ENCODE measurements around the gene ZNF680. TPM values are rescaled to one million over a fixed set of nuclear protein-coding genes. Genes with fewer than 3 reads are reported as not detected.
A peak's percentile ranks its signal among the peaks of the same experiment; 100 is the strongest.

Gene ZNF680
- total RNA-seq, 1 donor from 2014 or later, result 7.1 TPM

DNA sequence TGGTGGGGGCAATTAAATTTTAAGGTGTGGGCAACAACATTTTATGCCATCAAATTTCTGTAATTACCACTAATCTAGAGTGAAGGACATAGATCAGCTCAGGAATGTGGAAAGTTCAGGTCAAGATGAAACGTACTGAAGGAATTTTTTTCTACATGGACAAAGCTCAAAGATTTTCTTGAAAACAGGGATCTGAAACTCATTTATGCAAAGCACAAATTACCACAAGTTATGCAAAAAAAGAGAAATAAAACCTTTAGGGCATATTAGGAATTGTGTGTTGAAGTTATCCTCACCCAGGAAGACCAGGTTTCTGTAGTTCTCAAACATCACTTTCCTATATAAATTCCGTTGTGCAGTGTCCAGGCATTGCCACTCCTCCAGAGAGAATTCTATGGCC is 18.9 kb downstream of the ZNF680 start:
- H3K27me3 Mint-ChIP-seq (ENCODE audit: low read depth, unreplicated experiment), result no peaks in the 10 kb centered on the region
- Histone ChIP-seq H4K20me1 (ENCODE audit: insufficient read depth, low read length) (no peaks in the 10 kb centered on the region), H3K79me2 (ENCODE audit: insufficient read depth, low read length) (peaks cover 55% of the 10 kb centered on the region), H3K4me1 (ENCODE audit: insufficient read depth, low read length) (peaks cover 10% of the 10 kb centered on the region), H3K4me2 (ENCODE audit: low read length) (no peak overlapping the region), H3K27me3 (ENCODE audit: insufficient read depth, low read length) (no peaks in the 10 kb centered on the region), H3K4me3 (ENCODE audit: insufficient read depth, low read depth, low read length) (no peak overlapping the region), H3K27ac (ENCODE audit: low read depth, low read length) (no peak overlapping the region), H3K36me3 (ENCODE audit: insufficient read depth, low read length) (peaks cover 3% of the 10 kb centered on the region), H3K9ac (ENCODE audit: low read length) (no peak overlapping the region), H3K9me3 (ENCODE audit: insufficient read depth, low read depth, low read length) (no peaks in the 10 kb centered on the region), H2AFZ (ENCODE audit: low read depth, low read length) (no peak overlapping the region)
- no peak for DNase-seq (ENCODE audit: low read depth)
- no peak overlapping the region for H3K27ac Mint-ChIP-seq (ENCODE audit: unreplicated experiment)
- H3K36me3 Mint-ChIP-seq (ENCODE audit: low read depth, unreplicated experiment), result peaks cover 6% of the 10 kb centered on the region
- TF ChIP-seq, protein P1, sequence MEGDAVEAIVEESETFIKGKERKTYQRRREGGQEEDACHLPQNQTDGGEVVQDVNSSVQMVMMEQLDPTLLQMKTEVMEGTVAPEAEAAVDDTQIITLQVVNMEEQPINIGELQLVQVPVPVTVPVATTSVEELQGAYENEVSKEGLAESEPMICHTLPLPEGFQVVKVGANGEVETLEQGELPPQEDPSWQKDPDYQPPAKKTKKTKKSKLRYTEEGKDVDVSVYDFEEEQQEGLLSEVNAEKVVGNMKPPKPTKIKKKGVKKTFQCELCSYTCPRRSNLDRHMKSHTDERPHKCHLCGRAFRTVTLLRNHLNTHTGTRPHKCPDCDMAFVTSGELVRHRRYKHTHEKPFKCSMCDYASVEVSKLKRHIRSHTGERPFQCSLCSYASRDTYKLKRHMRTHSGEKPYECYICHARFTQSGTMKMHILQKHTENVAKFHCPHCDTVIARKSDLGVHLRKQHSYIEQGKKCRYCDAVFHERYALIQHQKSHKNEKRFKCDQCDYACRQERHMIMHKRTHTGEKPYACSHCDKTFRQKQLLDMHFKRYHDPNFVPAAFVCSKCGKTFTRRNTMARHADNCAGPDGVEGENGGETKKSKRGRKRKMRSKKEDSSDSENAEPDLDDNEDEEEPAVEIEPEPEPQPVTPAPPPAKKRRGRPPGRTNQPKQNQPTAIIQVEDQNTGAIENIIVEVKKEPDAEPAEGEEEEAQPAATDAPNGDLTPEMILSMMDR (IDR thresholded peaks at IDR 0.05; ENCODE audit: insufficient read depth, low read depth, low read length), result no peak
- no peak for TF ChIP-seq EZH2 (IDR thresholded peaks at IDR 0.05; ENCODE audit: insufficient read depth, low read length)
- no peaks in the 10 kb centered on the region for H3K9me3 Mint-ChIP-seq (ENCODE audit: unreplicated experiment)
- no peak for FAIRE-seq
- no peak overlapping the region for H3K4me3 Mint-ChIP-seq (ENCODE audit: unreplicated experiment)
- H3K4me1 Mint-ChIP-seq (ENCODE audit: low read depth, unreplicated experiment), result peaks cover 18% of the 10 kb centered on the region

DNA sequence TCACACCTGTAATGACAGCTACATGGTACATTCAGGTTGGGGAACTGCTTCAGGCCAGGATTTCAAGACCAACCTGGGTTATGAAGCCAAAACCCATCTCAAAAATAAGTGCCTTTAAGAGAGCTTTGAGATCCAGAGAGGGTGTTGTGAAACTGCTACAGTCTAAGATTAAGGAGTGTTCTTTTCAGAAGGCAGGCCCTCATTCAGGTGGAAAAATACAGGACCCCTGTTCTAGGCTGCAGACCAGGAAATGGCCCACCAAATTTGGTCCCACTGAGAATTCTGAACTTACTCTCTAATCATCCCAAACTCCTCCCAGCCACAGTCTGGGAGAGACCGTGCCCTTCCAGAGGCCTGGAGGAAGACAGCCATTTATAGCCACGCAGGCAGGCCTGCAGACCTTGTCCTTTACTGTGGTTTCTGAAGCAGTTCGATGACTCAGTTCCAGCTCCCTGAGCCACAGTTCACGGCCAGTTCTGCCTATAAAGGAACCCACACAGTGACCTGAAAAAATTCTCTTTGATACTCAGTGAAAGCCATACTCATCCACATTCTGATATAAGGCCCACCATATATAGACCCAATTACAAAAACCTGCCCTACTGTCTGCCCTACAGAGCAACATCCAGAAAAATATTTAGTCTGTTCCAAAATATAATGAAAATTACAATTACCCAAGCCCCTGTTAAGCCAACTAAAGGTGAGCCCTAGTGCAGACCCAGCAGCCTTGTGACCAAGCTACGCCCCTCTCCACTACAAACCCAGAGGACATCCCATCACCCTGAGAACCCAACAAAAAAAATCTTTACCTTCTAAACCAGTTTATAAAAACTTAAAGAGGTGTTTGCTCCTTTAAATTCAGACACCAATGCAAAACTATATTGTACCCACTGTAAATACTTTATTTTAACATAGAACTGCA is 21.2 kb downstream of the ZNF680 start:
- Histone ChIP-seq H3K79me2 (ENCODE audit: insufficient read depth, low read length) (peaks cover 51% of the 10 kb centered on the region), H3K9ac (ENCODE audit: low read length) (peak overlapping the region; percentile 63), H3K36me3 (ENCODE audit: insufficient read depth, low read length) (peaks cover 3% of the 10 kb centered on the region), H3K27ac (ENCODE audit: low read depth, low read length) (peak overlapping the region; percentile 68), H3K4me3 (ENCODE audit: insufficient read depth, low read depth, low read length) (peak overlapping the region; percentile 9), H2AFZ (ENCODE audit: low read depth, low read length) (peak overlapping the region; percentile 63), H3K4me1 (ENCODE audit: insufficient read depth, low read length) (peaks cover 10% of the 10 kb centered on the region), H3K27me3 (ENCODE audit: insufficient read depth, low read length) (no peaks in the 10 kb centered on the region), H3K4me2 (ENCODE audit: low read length) (peak overlapping the region; percentile 64), H4K20me1 (ENCODE audit: insufficient read depth, low read length) (no peaks in the 10 kb centered on the region), H3K9me3 (ENCODE audit: insufficient read depth, low read depth, low read length) (no peaks in the 10 kb centered on the region)
- Mint-ChIP-seq H3K4me3 (ENCODE audit: unreplicated experiment) (no peak overlapping the region), H3K36me3 (ENCODE audit: low read depth, unreplicated experiment) (peaks cover 8% of the 10 kb centered on the region), H3K9me3 (ENCODE audit: unreplicated experiment) (peaks cover 3% of the 10 kb centered on the region), H3K27ac (ENCODE audit: unreplicated experiment) (peak overlapping the region; percentile 96), H3K4me1 (ENCODE audit: low read depth, unreplicated experiment) (peaks cover 18% of the 10 kb centered on the region), H3K27me3 (ENCODE audit: low read depth, unreplicated experiment) (no peaks in the 10 kb centered on the region)
- TF ChIP-seq, protein P1 (IDR thresholded peaks at IDR 0.05; ENCODE audit: insufficient read depth, low read depth, low read length), result no peak
- TF ChIP-seq EZH2 (IDR thresholded peaks at IDR 0.05; ENCODE audit: insufficient read depth, low read length), result no peak
- DNase-seq (ENCODE audit: low read depth), result peak; percentile 88
- FAIRE-seq, result peak; percentile 45

DNA sequence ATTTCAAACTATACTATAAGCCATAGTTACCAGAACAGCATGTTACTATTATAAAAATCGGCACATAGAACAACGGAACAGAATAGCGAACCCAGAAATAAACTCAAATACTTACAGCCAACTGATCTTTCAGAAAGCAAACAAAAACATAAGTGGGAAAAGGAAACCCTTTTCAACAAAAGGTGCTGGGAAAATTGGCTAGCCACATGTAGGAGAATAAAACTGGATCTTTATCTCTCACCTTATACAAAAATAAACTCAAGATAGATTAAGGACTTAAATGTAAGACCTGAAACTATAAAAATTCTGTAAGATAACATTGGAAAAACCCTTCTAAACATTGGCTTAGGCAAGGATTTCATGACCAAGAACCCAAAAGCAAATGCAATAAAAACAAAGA is 29.1 kb downstream of the ZNF680 start:
- no peaks in the 10 kb centered on the region for H3K27me3 Mint-ChIP-seq (ENCODE audit: low read depth, unreplicated experiment)
- Histone ChIP-seq H3K27ac (ENCODE audit: low read depth, low read length) (no peak overlapping the region), H3K79me2 (ENCODE audit: insufficient read depth, low read length) (peaks cover 58% of the 10 kb centered on the region), H3K4me3 (ENCODE audit: insufficient read depth, low read depth, low read length) (no peak overlapping the region), H2AFZ (ENCODE audit: low read depth, low read length) (no peak overlapping the region), H4K20me1 (ENCODE audit: insufficient read depth, low read length) (peaks cover under 1% of the 10 kb centered on the region), H3K27me3 (ENCODE audit: insufficient read depth, low read length) (no peaks in the 10 kb centered on the region), H3K36me3 (ENCODE audit: insufficient read depth, low read length) (peaks cover 2% of the 10 kb centered on the region), H3K9ac (ENCODE audit: low read length) (no peak overlapping the region), H3K9me3 (ENCODE audit: insufficient read depth, low read depth, low read length) (no peaks in the 10 kb centered on the region), H3K4me1 (ENCODE audit: insufficient read depth, low read length) (no peaks in the 10 kb centered on the region), H3K4me2 (ENCODE audit: low read length) (no peak overlapping the region)
- no peaks in the 10 kb centered on the region for H3K4me1 Mint-ChIP-seq (ENCODE audit: low read depth, unreplicated experiment)
- TF ChIP-seq EZH2 (IDR thresholded peaks at IDR 0.05; ENCODE audit: insufficient read depth, low read length), result no peak
- TF ChIP-seq, protein P1 (IDR thresholded peaks at IDR 0.05; ENCODE audit: insufficient read depth, low read depth, low read length), result no peak
- H3K36me3 Mint-ChIP-seq (ENCODE audit: low read depth, unreplicated experiment), result peaks cover 49% of the 10 kb centered on the region
- H3K4me3 Mint-ChIP-seq (ENCODE audit: unreplicated experiment), result no peak overlapping the region
- H3K27ac Mint-ChIP-seq (ENCODE audit: unreplicated experiment), result no peak overlapping the region
- DNase-seq (ENCODE audit: low read depth), result no peak
- no peak for FAIRE-seq
- H3K9me3 Mint-ChIP-seq (ENCODE audit: unreplicated experiment), result peaks cover 34% of the 10 kb centered on the region

All from astrocyte (in vitro differentiated cells and primary cell).